Subcutaneous adipose tissue (tissue), 4 donors: ENCODE measurements around the gene ADARB2. TPM values are rescaled to one million over a fixed set of nuclear protein-coding genes. Genes with fewer than 3 reads are reported as not detected.

Experiments
- CTCF ChIP-seq: fragments of 450-650 bp; IDR thresholded peaks from one replicate; pipeline ENCODE4 v1.5.1; 2016; ENCODE audit warnings: low read depth, mild to moderate bottlenecking, control low read depth, antibody characterized with exemption, moderate library complexity
- total RNA-seq, 4 donors: library from RNA; depleted of rRNA; stranded (reverse); fragments of >200 nt; gene quantifications; one replicate each; pipeline ENCODE4 v1.1.0, GENCODE V29; 2016

Gene ADARB2
- total RNA-seq, 4 donors from 2014 or later = under 0.01 to 0.65 (median 0.44) TPM; not detected in 1

- TF ChIP-seq CTCF = no peak
These were observed 394.1 kb downstream of the ADARB2 start for GRCh38 chr10:1343176-1343575.

GRCh38 chr10:1339396-1339795 lies 397.9 kb downstream of the ADARB2 start:
- TF ChIP-seq CTCF = no peak

- TF ChIP-seq CTCF = no peak
These were observed 401.7 kb downstream of the ADARB2 start for GRCh38 chr10:1335642-1336041.

GRCh38 chr10:1333981-1334380 lies 403.3 kb downstream of the ADARB2 start:
- no peak for TF ChIP-seq CTCF

GRCh38 chr10:1331560-1331959 lies 405.8 kb downstream of the ADARB2 start:
- no peak for TF ChIP-seq CTCF

GRCh38 chr10:1329622-1330021 lies 407.7 kb downstream of the ADARB2 start:
- TF ChIP-seq CTCF = no peak

GRCh38 chr10:1328981-1329614 lies 408.2 kb downstream of the ADARB2 start:
- no peak for TF ChIP-seq CTCF
